ENCODE data around the gene ACER3.
"Not testable (repeated sequence)": the region's sequence is repeated elsewhere in the genome, so short reads cannot be mapped to it uniquely, and the experiment has no call there.

The ACER3 gene

GRCh38 chr11:76860539-76861475, at the start of gene ACER3:
Gene ACER3 (plus strand): TSS chr11:76860918. CDS start chr11:76860977, 59 bp downstream.
- peak; percentile 55 for DNase-seq (ENCODE audit: low read depth)

GRCh38 chr11:76811259-76811658, 49.5 kb upstream of the ACER3 start:
- no peak for DNase-seq (ENCODE audit: low read depth)

GRCh38 chr11:76814414-76814813, 46.3 kb upstream of the ACER3 start:
- no peak for DNase-seq (ENCODE audit: low read depth)

DNA sequence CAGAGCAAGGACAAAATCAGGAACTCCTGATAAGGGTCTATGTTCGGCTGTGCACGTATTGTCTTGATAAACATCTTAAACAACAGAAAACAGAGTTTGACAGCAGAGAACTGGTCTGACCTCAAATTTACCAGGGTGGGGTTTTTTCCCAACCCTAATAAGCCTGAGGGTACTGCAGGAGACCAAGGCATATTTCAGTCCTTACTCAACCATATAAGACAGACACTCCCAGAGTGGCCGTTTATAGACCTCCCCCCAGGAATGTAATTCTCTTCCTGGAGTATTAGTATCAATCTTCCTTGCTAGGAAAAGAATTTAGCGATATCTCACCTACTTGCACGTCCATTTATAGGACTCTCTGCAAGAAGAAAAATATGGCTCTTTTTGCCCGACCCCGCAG, 45.0 kb upstream of the ACER3 start:
- DNase-seq (ENCODE audit: low read depth), result not testable (repeated sequence)

DNA sequence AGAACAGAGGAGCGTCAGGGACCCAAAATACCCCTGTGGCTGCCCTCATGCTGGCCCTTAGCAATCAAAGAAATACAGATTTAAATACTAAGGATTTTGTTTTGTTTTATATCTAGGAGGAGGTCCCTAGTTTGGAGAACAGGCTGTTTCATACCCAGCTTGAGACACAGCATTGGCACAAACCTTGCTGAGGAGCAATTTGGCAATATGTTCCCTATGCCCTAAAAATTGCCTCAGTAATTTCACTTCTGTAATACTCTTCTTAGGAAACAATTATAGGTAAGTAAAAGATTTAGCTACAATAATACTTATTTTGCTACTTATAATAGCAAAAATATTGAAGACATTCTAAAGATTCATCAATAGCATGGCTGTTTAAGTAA, 40.5 kb upstream of the ACER3 start:
- no peak for DNase-seq (ENCODE audit: low read depth)

GRCh38 chr11:76821396-76821795, 39.3 kb upstream of the ACER3 start:
- DNase-seq (ENCODE audit: low read depth), result not testable (repeated sequence)

GRCh38 chr11:76822406-76822805, 38.3 kb upstream of the ACER3 start:
- DNase-seq (ENCODE audit: low read depth), result no peak

- DNase-seq (ENCODE audit: low read depth), result no peak
Observed at GRCh38 chr11:76823481-76824028, 37.2 kb upstream of the ACER3 start.

DNA sequence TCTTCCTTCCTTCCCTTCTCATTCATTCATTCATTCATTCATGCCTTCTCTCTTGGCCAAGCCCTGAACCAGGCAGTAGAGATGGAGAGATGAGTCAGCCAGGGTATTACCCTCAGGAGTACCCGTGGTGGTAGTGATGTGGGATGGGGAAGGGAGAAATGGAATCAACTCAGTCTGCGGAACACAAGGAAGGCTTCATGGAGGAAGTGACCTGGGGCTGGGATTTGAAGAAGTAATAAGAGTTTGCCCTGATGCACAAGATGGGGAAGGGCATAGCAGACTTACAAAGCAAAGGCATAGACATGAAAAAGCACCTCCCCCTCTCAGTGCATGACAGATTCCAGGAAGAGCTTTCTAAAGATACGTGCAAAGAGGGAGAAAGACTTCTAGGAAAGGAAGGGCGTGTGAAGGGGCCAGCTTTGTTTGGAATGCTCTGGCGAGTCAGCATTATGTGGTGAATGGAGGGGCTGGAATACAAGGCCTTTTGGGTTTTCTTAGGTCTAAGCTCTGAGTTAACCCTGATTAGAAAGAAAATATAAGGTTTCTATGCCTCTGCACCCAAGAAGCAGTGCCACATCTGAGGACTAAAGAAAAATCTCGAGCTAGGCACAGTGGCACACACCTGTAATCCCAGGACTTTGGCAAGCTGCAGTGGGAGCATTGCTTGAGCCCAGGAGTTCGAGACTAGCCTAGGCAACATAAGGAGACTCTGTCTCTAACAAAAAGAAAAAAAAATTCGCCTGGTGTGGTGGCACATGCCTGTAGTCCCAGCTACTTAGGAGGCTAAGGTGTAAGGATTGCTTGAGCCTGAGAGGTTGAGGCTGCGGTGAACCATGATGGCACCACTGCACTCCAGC, 36.4 kb upstream of the ACER3 start:
- no peak for DNase-seq (ENCODE audit: low read depth)

GRCh38 chr11:76824980-76825725, 35.6 kb upstream of the ACER3 start:
- no peak for DNase-seq (ENCODE audit: low read depth)

GRCh38 chr11:76825726-76826396, 34.9 kb upstream of the ACER3 start:
- DNase-seq (ENCODE audit: low read depth), result no peak

- not testable (repeated sequence) for DNase-seq (ENCODE audit: low read depth)
Observed at GRCh38 chr11:76826508-76826907, 34.2 kb upstream of the ACER3 start.

- not testable (repeated sequence) for DNase-seq (ENCODE audit: low read depth)
Observed at GRCh38 chr11:76827005-76827404, 33.7 kb upstream of the ACER3 start.

- no peak for DNase-seq (ENCODE audit: low read depth)
Observed at GRCh38 chr11:76830639-76831327, 29.9 kb upstream of the ACER3 start.

DNA sequence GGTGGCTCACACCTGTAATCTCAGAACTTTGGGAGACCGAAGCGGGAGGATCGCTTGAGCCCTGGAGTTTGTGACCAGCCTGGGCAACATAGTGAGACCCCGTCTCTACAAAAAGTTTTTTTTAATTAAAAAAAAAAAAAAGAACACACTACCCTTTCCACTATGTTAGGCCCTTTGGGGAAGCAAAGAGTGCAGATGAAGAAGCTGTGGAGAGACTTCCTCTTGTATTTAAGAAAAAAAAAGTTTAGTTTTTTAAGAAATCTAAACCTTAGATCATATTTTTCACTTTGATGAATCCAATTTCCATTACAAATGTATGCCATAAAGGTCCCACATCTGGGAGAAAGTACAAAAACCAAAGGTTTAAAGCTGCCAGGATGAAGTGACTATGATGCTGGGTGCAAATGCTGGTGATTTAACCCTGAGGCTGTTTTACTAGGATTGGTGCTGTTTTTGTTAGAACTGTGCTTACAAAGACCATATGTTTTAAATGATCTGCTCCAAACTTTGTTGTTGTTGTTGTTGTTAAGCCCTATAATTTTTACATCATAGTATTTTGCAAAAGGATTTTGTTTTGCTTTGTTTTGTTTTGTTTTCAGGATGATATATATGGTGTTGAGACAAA, 28.9 kb upstream of the ACER3 start:
- DNase-seq (ENCODE audit: low read depth), result no peak

GRCh38 chr11:76832361-76832760, 28.4 kb upstream of the ACER3 start:
- DNase-seq (ENCODE audit: low read depth), result no peak

GRCh38 chr11:76834151-76834550, 26.6 kb upstream of the ACER3 start:
- no peak for DNase-seq (ENCODE audit: low read depth)

DNA sequence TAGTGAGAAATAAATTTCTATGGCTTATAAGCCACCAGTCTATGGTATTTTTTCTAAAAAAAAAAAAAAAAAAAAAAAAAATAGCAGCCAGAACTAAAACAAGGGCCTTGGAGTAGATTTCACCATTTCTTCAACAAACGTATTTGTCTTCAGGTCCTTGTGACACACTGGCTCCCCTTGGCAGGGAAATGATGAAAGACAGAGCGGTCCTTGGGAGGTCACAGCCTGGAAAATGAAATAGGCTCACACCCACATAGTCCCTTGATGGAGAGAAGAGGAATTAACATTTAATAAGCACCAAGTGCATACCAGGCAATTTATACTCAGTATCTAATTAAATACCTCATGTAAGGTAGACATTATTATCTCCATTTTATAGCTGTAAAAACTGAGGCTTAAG, 25.7 kb upstream of the ACER3 start:
- no peak for DNase-seq (ENCODE audit: low read depth)

DNA sequence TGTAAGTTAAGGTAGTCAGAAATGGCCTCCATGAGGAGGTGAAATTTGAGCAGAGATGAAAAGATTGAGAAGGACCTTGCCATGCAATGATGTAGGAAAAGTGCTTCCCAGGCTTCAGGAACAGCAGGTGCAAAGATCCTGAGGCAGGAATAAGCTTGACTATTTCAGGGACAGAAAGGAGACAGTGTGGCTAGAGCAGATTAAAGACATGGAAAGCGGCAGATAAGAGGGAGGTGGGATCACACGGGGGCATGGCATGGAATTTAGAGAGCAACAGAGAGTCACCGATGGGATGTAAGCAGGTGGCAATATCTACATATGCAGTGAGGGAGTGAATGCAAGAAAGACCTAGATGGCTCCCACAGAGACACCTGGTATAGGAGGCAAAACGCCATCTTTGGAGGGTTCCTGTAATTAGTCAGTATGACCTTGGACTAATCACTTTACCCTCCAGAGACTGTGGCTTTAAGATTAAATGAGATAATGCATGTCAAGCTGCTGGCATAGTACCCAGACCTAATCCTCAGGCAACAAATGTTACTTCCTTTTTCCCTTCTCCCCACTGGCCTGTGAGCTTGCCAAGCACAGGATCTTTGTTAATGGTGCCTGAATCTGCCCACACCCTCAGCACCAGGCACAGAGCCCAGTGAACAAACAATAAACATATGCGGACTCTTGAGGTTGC, 24.6 kb upstream of the ACER3 start:
- no peak for DNase-seq (ENCODE audit: low read depth)

All from stimulated activated CD8-positive, alpha-beta memory T cell treated with anti-CD3 and anti-CD28 coated beads, Interleukin-7, amount 100 ng/mL, for 24 hours (primary cell).